ENCODE measurements around the gene MOV10L1.

GRCh38 chr22:50199251-50199721, 109.5 kb downstream of the MOV10L1 start:
- TF ChIP-seq POLR2A (IDR thresholded peaks at IDR 0.05; ENCODE audit: extremely low read depth, insufficient read length) (no peak), CTCF (IDR thresholded peaks at IDR 0.05; ENCODE audit: low read depth, low read length) (no peak), MYC (IDR thresholded peaks at IDR 0.05; ENCODE audit: low read depth, low read length) (no peak)
- TF ChIP-seq, protein P1, sequence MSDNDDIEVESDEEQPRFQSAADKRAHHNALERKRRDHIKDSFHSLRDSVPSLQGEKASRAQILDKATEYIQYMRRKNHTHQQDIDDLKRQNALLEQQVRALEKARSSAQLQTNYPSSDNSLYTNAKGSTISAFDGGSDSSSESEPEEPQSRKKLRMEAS (IDR thresholded peaks at IDR 0.05; ENCODE audit: low read depth, low read length): no peak
